ENCODE data around the gene GRHPR. TPM values are rescaled to one million over a fixed set of nuclear protein-coding genes. Genes with fewer than 3 reads are reported as not detected.
"Not testable (repeated sequence)": the region's sequence is repeated elsewhere in the genome, so short reads cannot be mapped to it uniquely, and the experiment has no call there.

GRHPR gene
- total RNA-seq, 1 donor: 133 TPM

DNA sequence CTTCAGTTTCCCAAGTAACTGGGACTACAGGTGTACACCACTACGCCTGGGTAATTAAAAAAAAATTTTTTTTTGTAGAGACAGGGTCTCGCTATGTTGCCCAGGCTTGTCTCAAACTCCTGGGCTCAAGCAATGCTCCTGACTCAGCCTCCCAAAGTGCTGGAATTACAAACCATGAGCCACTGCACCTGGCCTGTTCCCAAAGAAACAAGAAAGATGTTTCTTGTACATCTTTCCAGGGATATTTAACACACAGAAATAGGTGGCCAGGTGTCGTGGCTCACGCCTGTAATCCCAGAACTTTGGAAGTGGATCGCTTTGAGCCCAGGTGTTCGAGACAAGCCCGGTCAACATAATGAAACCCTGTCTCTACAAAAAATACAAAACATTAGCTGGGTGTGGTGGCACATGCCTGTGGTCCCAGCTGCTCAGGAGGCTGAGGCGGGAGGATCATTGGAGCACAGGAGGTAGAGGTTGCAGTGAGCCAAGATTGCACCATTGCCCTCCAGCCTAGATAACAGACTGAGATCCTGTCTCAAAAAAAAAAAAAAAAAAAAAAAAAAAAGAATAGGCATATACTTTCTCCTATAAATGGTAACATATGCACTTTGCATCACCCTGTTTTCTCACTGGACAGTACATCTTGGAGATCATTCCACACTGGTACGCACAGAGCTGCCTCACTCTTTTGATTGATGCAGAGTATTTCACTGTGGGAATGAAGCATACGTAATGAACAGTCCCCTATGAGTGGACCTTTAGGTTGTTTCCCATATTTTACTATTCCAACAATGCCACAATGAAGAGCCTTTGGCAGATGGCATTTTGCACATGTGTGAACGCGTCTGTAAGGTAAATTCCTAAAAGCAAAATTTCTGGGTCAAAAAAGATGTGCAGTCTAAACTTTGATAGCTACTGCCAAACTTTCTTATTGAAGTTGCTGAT, 2.0 kb upstream of the GRHPR start:
- DNase-seq (ENCODE audit: low read depth): no peak
- H3K4me3 ChIP-seq (ENCODE audit: low read depth, low read length): no peak overlapping the region
- TF ChIP-seq, protein P1, sequence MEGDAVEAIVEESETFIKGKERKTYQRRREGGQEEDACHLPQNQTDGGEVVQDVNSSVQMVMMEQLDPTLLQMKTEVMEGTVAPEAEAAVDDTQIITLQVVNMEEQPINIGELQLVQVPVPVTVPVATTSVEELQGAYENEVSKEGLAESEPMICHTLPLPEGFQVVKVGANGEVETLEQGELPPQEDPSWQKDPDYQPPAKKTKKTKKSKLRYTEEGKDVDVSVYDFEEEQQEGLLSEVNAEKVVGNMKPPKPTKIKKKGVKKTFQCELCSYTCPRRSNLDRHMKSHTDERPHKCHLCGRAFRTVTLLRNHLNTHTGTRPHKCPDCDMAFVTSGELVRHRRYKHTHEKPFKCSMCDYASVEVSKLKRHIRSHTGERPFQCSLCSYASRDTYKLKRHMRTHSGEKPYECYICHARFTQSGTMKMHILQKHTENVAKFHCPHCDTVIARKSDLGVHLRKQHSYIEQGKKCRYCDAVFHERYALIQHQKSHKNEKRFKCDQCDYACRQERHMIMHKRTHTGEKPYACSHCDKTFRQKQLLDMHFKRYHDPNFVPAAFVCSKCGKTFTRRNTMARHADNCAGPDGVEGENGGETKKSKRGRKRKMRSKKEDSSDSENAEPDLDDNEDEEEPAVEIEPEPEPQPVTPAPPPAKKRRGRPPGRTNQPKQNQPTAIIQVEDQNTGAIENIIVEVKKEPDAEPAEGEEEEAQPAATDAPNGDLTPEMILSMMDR (IDR thresholded peaks at IDR 0.05; ENCODE audit: insufficient read depth, low read length): no peak

GRCh38 chr9:37421914-37422288, 595 bp upstream of the GRHPR start:
- TF ChIP-seq, protein P1 (IDR thresholded peaks at IDR 0.05; ENCODE audit: insufficient read depth, low read length): no peak
- no peak for DNase-seq (ENCODE audit: low read depth)
- peak overlapping the region; percentile 96 for H3K4me3 ChIP-seq (ENCODE audit: low read depth, low read length)

GRCh38 chr9:37423508-37423907, 1.0 kb downstream of the GRHPR start:
- TF ChIP-seq, protein P1 (IDR thresholded peaks at IDR 0.05; ENCODE audit: insufficient read depth, low read length): no peak
- no peak for DNase-seq (ENCODE audit: low read depth)
- H3K4me3 ChIP-seq (ENCODE audit: low read depth, low read length): peak overlapping the region; percentile 96

DNA sequence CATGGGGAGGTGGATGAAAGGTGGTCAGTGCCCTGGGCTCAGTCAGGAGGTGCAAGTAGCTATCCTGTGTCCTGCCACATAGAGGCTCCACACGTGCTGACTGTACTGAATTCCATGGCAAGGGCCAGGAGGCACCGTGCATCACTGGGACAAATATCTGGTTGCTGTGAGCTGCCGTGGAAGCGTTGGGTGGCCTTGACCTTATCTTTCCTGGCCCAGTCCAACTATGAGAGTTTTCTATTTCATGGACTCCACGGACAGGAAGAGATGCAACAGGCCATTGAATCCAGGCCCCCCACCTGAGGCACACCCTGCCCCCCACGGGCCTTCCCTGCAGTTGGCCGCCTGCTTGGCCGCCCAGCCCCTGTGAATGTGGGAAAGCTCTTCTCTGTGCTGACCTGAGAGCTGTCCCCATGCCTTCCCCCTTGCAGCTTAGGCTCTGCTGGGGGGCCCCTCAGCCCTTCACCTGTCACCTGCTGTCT, 1.7 kb downstream of the GRHPR start:
- H3K4me3 ChIP-seq (ENCODE audit: low read depth, low read length): peak overlapping the region; percentile 96
- no peak for DNase-seq (ENCODE audit: low read depth)
- TF ChIP-seq, protein P1 (IDR thresholded peaks at IDR 0.05; ENCODE audit: insufficient read depth, low read length): no peak

- H3K4me3 ChIP-seq (ENCODE audit: low read depth, low read length): peak overlapping the region; percentile 96
- TF ChIP-seq, protein P1 (IDR thresholded peaks at IDR 0.05; ENCODE audit: insufficient read depth, low read length): no peak
- DNase-seq (ENCODE audit: low read depth): no peak
Measured at GRCh38 chr9:37424686-37425297, 2.3 kb downstream of the GRHPR start.

GRCh38 chr9:37425298-37425752, 2.8 kb downstream of the GRHPR start:
- no peak for DNase-seq (ENCODE audit: low read depth)
- TF ChIP-seq, protein P1 (IDR thresholded peaks at IDR 0.05; ENCODE audit: insufficient read depth, low read length): no peak
- no peak overlapping the region for H3K4me3 ChIP-seq (ENCODE audit: low read depth, low read length)

DNA sequence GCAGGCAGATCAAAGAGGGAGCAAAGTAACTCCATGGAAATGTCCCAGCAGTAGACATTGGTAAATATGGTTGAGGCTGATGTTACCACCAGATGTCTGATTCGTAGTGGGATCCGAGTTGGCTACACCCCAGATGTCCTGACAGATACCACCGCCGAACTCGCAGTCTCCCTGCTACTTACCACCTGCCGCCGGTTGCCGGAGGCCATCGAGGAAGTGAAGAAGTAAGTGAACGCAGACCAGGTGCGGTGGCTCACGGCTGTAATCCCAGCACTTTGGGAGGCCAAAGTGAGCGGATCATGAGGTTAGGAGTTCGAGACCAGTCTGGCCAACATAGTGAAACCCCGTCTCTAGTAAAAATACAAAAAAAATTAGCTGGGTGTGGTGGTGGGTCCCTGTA, 3.9 kb downstream of the GRHPR start:
- DNase-seq (ENCODE audit: low read depth); H3K4me3 ChIP-seq (ENCODE audit: low read depth, low read length): not testable (repeated sequence)
